K562 (cell line): ENCODE data around the gene IL1B. TPM values are rescaled to one million over a fixed set of nuclear protein-coding genes. Genes with fewer than 3 reads are reported as not detected.

Experiments used
- CBFB ChIP-seq: sonication (generic); formaldehyde crosslinking; IDR thresholded peaks from 2 replicates; pipeline ENCODE4 v1.4.0; 2020; ENCODE audit warnings: mild to moderate bottlenecking, missing genetic modification reagents
- FOXP4 ChIP-seq: sonication (generic); formaldehyde crosslinking; IDR thresholded peaks from 2 replicates; pipeline ENCODE4 v1.8.0; 2022; ENCODE audit warnings: mild to moderate bottlenecking, missing genetic modification reagents, borderline replicate concordance
- MTF1 ChIP-seq: fragments of 250-450 bp; sonication (Bioruptor Pico); IDR thresholded peaks from 2 replicates; pipeline ENCODE4 v1.9.0; 2021; ENCODE audit warnings: moderate library complexity, mild to moderate bottlenecking, inconsistent platforms, borderline replicate concordance
- PRMT5 ChIP-seq: sonication (generic); formaldehyde crosslinking; IDR thresholded peaks from 2 replicates; pipeline ENCODE4 v1.5.0; 2020; ENCODE audit warnings: missing genetic modification reagents
- RBM34 ChIP-seq: fragments of 200-400 bp; formaldehyde crosslinking; IDR thresholded peaks from 2 replicates; pipeline ENCODE4 v1.6.1; 2018; ENCODE audit warnings: low read length, borderline replicate concordance; ENCODE audit not compliant: insufficient read depth
- ZNF384 ChIP-seq: IDR thresholded peaks from 2 replicates; pipeline ENCODE4 v1.6.1; 2012; ENCODE audit warnings: low read depth, low read length, improper control_type of control experiment
- ZNF407 ChIP-seq: fragments of 450-650 bp; IDR thresholded peaks from 2 replicates; pipeline ENCODE4 v1.6.1; 2016; ENCODE audit warnings: low read depth
- ZNF707 ChIP-seq: fragments of 250-450 bp; sonication (Bioruptor Pico); conservative IDR thresholded peaks from 2 replicates; pipeline ENCODE4 v1.8.0; 2022; ENCODE audit warnings: inconsistent platforms, mild to moderate bottlenecking, moderate library complexity
- polyA plus RNA-seq, 8 experiments: library from polyadenylated mRNA; depleted of rRNA in 4 of 8; stranded (reverse) in 5 of 8; unstranded in 3 of 8; fragments of >200 nt; fragmentation: Nextera tagmentation in 2 of 8; fragmentation: Illumina TruSeq in 1 of 8; extraction: Ambion mirVana in 2 of 8; extraction: Trizol in 1 of 8; gene quantifications; 2 replicates each; pipeline versions ENCODE4 v1.2.1 to v1.2.3, GENCODE V29; 2011 to 2014; ENCODE audit warnings: inconsistent platforms in 1 of 8, missing spikeins in 1 of 8
- total RNA-seq, 7 experiments: library from RNA; depleted of rRNA in 6 of 7; stranded (reverse); fragments of >200 nt in 6 of 7; fragmentation: Illumina TruSeq in 2 of 7; extraction: Trizol in 2 of 7; gene quantifications; 2 replicates each; pipeline versions ENCODE4 v1.2.1 to v1.2.3, GENCODE V29; 2011 to 2021; ENCODE audit warnings: low replicate concordance in 1 of 7

Gene IL1B
- total and polyA plus RNA-seq, 9 of the 15 experiments (the other 6 are each of a cell fraction or from before 2014, with no cell fraction given): 0.29 TPM; not detected in 8

- TF ChIP-seq ZNF407 (no peak), ZNF707 (no peak), MTF1 (CRISPR knock-in tag) (no peak), CBFB (no peak), PRMT5 (CRISPR knock-in tag) (no peak), ZNF384 (no peak), FOXP4 (CRISPR knock-in tag) (no peak), RBM34 (no peak)
Observed at GRCh38 chr2:112800881-112801583, 35.5 kb downstream of the IL1B start (continued).
